Hepatocyte (in vitro differentiated cells): ENCODE data around the gene COQ5. TPM values are rescaled to one million over a fixed set of nuclear protein-coding genes. Genes with fewer than 3 reads are reported as not detected.

ENCODE experiments used
- DNase-seq: peaks from one replicate; pipeline ENCODE4 v3.0.0-alpha.2; 2016; ENCODE audit warnings: low spot score
- H2AFZ ChIP-seq: fragments of 200-600 bp; sonication (generic); 2 replicates; pipeline ENCODE4 v1.6.0; 2016; ENCODE audit warnings: antibody characterized with exemption, mild to moderate bottlenecking
- H3K27ac ChIP-seq: fragments of 200-600 bp; sonication (generic); 2 replicates; pipeline ENCODE4 v1.5.1; 2016; ENCODE audit warnings: mild to moderate bottlenecking
- H3K27me3 ChIP-seq: fragments of 200-600 bp; sonication (generic); 2 replicates; pipeline ENCODE4 v1.6.1; 2016
- H3K36me3 ChIP-seq: fragments of 200-600 bp; sonication (generic); replicated peaks from 2 replicates; pipeline ENCODE4 v1.5.1; 2016; ENCODE audit warnings: low read depth; ENCODE audit not compliant: insufficient read depth
- H3K4me1 ChIP-seq: fragments of 200-600 bp; sonication (generic); 2 replicates; pipeline ENCODE4 v1.5.1; 2016; ENCODE audit warnings: mild to moderate bottlenecking, moderate library complexity; ENCODE audit not compliant: insufficient read depth
- H3K4me2 ChIP-seq: fragments of 200-600 bp; sonication (generic); 2 replicates; pipeline ENCODE4 v1.6.0; 2016
- H3K4me3 ChIP-seq: fragments of 200-600 bp; sonication (generic); 2 replicates; pipeline ENCODE4 v1.5.1; 2016; ENCODE audit warnings: mild to moderate bottlenecking
- H3K79me2 ChIP-seq: fragments of 200-600 bp; sonication (generic); 2 replicates; pipeline ENCODE4 v1.6.0; 2017; ENCODE audit warnings: mild to moderate bottlenecking
- H3K9me2 ChIP-seq: fragments of 200-600 bp; sonication (generic); replicated peaks from 2 replicates; pipeline ENCODE4 v1.6.0; 2017; ENCODE audit warnings: mild to moderate bottlenecking; ENCODE audit not compliant: insufficient read depth
- H3K9me3 ChIP-seq: fragments of 200-600 bp; sonication (generic); 2 replicates; pipeline ENCODE4 v1.5.1; 2016; ENCODE audit warnings: low read depth, mild to moderate bottlenecking
- H4K20me1 ChIP-seq: fragments of 200-600 bp; sonication (generic); 2 replicates; pipeline ENCODE4 v1.6.0; 2016; ENCODE audit warnings: mild to moderate bottlenecking; ENCODE audit not compliant: insufficient read depth, poor library complexity, severe bottlenecking
- CTCF ChIP-seq: fragments of 200-600 bp; sonication (generic); IDR thresholded peaks from 2 replicates; pipeline ENCODE4 v1.5.1; 2016; ENCODE audit warnings: antibody characterized with exemption, mild to moderate bottlenecking; ENCODE audit not compliant: poor library complexity
- EZH2 ChIP-seq: fragments of 200-600 bp; sonication (generic); IDR thresholded peaks from 2 replicates; pipeline ENCODE4 v1.6.1; 2016; ENCODE audit warnings: antibody characterized with exemption, mild to moderate bottlenecking, borderline replicate concordance
- EZH2phosphoT487 ChIP-seq: fragments of 200-600 bp; sonication (generic); IDR thresholded peaks from one replicate; pipeline ENCODE4 v1.6.1; 2018; ENCODE audit warnings: antibody characterized with exemption, mild to moderate bottlenecking, low read depth, moderate library complexity; ENCODE audit not compliant: unreplicated experiment, severe bottlenecking
- WGBS: methylation state at CpG from one replicate; pipeline ENCODE4 v1.1.6; 2016; ENCODE audit warnings: low lambda C conversion rate; ENCODE audit errors: missing lambda C conversion rate; 5-methylcytosine and 5-hydroxymethylcytosine counted together
- polyA plus RNA-seq: library from polyadenylated mRNA; unstranded; fragments of >200 nt; fragmentation: Nextera tagmentation; extraction: Ambion mirVana; gene quantifications from 2 replicates; pipeline ENCODE4 v1.2.1, GENCODE V29; 2016
- total RNA-seq: library from RNA; depleted of rRNA; stranded (reverse); fragments of >200 nt; gene quantifications from 2 replicates; pipeline ENCODE4 v1.2.3, GENCODE V29; 2014

COQ5 gene
- total and polyA plus RNA-seq, 2 experiments from 2014 or later = 37.0 to 40.7 TPM

- no peak for DNase-seq
- H3K79me2 ChIP-seq = peaks cover 66% of the 10 kb centered on the region
- peaks cover 50% of the 10 kb centered on the region for H4K20me1 ChIP-seq
- no peak for TF ChIP-seq EZH2
- no peak for TF ChIP-seq EZH2phosphoT487
- no peak for TF ChIP-seq CTCF
- no peak overlapping the region for H2AFZ ChIP-seq
- no peaks in the 10 kb centered on the region for H3K9me2 ChIP-seq
- H3K27me3 ChIP-seq = no peaks in the 10 kb centered on the region
- H3K9me3 ChIP-seq = no peaks in the 10 kb centered on the region
- peaks cover 6% of the 10 kb centered on the region for H3K4me1 ChIP-seq
- peaks cover 7% of the 10 kb centered on the region for H3K36me3 ChIP-seq
- H3K4me2 ChIP-seq = no peak overlapping the region
- no peak overlapping the region for H3K27ac ChIP-seq
- no peak overlapping the region for H3K4me3 ChIP-seq
- WGBS = 93% methylated on average over 5 of the region's 5 CpGs
Observed at GRCh38 chr12:120463712-120464111, 65.2 kb downstream of the COQ5 start.

- Histone ChIP-seq H3K9me2 (no peaks in the 10 kb centered on the region), H3K27ac (no peak overlapping the region), H3K4me1 (peaks cover 3% of the 10 kb centered on the region), H3K4me2 (no peak overlapping the region), H2AFZ (no peak overlapping the region), H4K20me1 (peaks cover 34% of the 10 kb centered on the region), H3K36me3 (peaks cover 7% of the 10 kb centered on the region), H3K79me2 (peaks cover 50% of the 10 kb centered on the region), H3K27me3 (no peaks in the 10 kb centered on the region), H3K9me3 (no peaks in the 10 kb centered on the region), H3K4me3 (no peak overlapping the region)
- TF ChIP-seq CTCF (no peak), EZH2 (no peak), EZH2phosphoT487 (no peak)
- no peak for DNase-seq
- 88% methylated on average over 3 of the region's 3 CpGs for WGBS
Observed at GRCh38 chr12:120462099-120462640, 66.8 kb downstream of the COQ5 start.

GRCh38 chr12:120460157-120460556 is 68.8 kb downstream of the COQ5 start:
- no peak for TF ChIP-seq EZH2phosphoT487
- no peak for TF ChIP-seq CTCF
- TF ChIP-seq EZH2 = no peak
- Histone ChIP-seq H2AFZ (no peak overlapping the region), H3K4me1 (no peaks in the 10 kb centered on the region), H3K4me3 (no peak overlapping the region), H4K20me1 (peaks cover 16% of the 10 kb centered on the region), H3K9me2 (no peaks in the 10 kb centered on the region), H3K9me3 (no peaks in the 10 kb centered on the region), H3K4me2 (no peak overlapping the region), H3K27me3 (no peaks in the 10 kb centered on the region), H3K27ac (no peak overlapping the region), H3K36me3 (peaks cover 7% of the 10 kb centered on the region), H3K79me2 (peaks cover 30% of the 10 kb centered on the region)
- DNase-seq = no peak
- 96% methylated on average over 3 of the region's 3 CpGs for WGBS
